HS-5 (cell line): Measurements from ENCODE around the gene FUT2.

Experiments used
- DNase-seq: peaks from one replicate; pipeline ENCODE4 v3.0.0-alpha.2; 2012; ENCODE audit warnings: low read depth

FUT2 gene

GRCh38 chr19:48751845-48752495 is 56.2 kb downstream of the FUT2 start:
- DNase-seq = no peak

DNA sequence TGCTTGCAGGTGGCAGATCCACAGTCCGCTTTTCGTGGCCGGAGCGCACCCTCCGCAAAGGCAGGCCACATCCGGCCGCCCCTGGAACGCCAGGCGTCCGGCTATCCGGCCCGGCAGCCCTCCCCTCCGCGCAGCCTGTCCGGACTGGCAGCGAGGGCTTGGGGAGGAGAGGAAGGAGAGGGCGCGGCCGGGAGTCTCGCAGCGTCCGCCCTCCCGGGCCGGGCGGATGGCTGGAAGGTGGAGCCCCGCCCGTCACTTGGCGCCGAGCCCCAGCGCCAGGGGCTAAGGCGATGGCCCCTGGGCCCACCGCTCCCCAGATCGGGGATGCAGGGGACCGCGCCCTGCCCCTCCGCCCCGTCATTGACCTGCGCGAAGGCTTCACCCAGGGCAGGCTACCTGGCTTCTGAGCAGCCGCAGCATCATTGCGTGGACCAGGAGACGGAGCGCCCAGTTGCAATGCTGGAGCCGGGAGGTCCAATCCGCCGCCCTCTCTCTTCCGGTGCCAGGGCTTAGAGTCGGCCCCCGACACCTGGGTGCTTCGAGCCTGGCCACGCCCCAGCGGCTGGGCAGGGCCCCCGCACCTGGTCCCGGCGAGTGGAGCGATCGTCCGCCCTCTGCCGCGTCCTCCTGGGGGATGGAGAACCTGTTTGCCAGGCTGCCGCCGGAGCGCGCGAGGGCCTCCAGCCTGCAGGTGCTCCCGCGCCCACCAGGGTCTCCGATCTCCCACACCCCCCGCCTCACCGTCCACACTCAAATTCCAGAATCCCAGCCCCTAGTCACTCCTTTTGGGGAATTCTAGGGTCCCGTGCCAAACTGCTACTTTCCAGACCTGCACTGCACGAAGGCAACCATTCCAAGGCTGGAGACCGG is 57.0 kb downstream of the FUT2 start, which contains the start of gene FUT1:
FUT1 (minus strand) TSS at position 146 of the 870 bp plus-strand sequence. CDS start 1,360 bp downstream, outside the sequence.
- DNase-seq = no peak

- DNase-seq = no peak
Measured at GRCh38 chr19:48755084-48755641, 59.4 kb downstream of the FUT2 start, which contains the start of gene FGF21. Gene FGF21, plus strand, starts transcription at chr19:48755524. Its CDS starts 713 bp downstream, at chr19:48756237.
